Measurements from ENCODE around the gene MS4A6E.

DNA sequence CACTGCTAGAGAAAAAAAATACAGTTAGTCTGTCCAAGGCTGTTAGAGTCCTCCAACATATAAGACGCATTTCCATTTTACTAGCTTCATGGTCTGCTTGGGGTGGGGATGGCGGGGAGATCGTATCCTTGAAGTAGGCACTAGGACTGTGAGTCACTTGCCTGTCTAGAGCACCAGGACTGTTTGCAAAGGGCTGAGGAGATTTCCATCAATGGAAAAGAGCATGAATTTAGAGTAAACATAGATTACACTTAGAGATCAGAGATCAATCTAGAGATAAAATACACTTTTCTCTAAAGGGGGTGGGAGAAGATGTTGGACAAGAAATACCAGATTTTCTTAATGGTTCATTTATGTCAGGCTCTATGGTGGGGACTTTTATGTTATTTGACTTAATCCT is 49.5 kb downstream of the MS4A6E start:
- TF ChIP-seq POLR2A (IDR thresholded peaks at IDR 0.05; ENCODE audit: extremely low read depth, insufficient read length): no peak
- TF ChIP-seq, protein P1, sequence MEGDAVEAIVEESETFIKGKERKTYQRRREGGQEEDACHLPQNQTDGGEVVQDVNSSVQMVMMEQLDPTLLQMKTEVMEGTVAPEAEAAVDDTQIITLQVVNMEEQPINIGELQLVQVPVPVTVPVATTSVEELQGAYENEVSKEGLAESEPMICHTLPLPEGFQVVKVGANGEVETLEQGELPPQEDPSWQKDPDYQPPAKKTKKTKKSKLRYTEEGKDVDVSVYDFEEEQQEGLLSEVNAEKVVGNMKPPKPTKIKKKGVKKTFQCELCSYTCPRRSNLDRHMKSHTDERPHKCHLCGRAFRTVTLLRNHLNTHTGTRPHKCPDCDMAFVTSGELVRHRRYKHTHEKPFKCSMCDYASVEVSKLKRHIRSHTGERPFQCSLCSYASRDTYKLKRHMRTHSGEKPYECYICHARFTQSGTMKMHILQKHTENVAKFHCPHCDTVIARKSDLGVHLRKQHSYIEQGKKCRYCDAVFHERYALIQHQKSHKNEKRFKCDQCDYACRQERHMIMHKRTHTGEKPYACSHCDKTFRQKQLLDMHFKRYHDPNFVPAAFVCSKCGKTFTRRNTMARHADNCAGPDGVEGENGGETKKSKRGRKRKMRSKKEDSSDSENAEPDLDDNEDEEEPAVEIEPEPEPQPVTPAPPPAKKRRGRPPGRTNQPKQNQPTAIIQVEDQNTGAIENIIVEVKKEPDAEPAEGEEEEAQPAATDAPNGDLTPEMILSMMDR (IDR thresholded peaks at IDR 0.05; ENCODE audit: low read depth, low read length): no peak
- no peak for TF ChIP-seq MYC (IDR thresholded peaks at IDR 0.05; ENCODE audit: low read depth, low read length)

Measured in NB4 (cell line).